GM18519 (cell line): ENCODE measurements around the gene ARHGEF38.
"Not testable (repeated sequence)": the region's sequence is repeated elsewhere in the genome, so short reads cannot be mapped to it uniquely, and the experiment has no call there.

Experiments used
- ATAC-seq: cut with Tn5 transposase; IDR thresholded peaks from one replicate; pipeline ENCODE4 v1.9.1; 2021; ENCODE audit warnings: mild to moderate bottlenecking, moderate library complexity; ENCODE audit not compliant: unreplicated experiment, low FRiP score

ARHGEF38 gene

GRCh38 chr4:105708181-105709080 is 156.0 kb downstream of the ARHGEF38 start, which contains the start of the genes GSTCD and INTS12:
Gene GSTCD (plus strand): TSS chr4:105708784. CDS start chr4:105717614, 8,830 bp downstream.
Gene INTS12 (minus strand): TSS chr4:105708689. CDS start chr4:105700005, 8,684 bp downstream.
- ATAC-seq = peak; percentile 52

- peak; percentile 13 for ATAC-seq
These were observed 156.6 kb downstream of the ARHGEF38 start for GRCh38 chr4:105709081-105709450.

GRCh38 chr4:105710012-105710600 is 157.7 kb downstream of the ARHGEF38 start:
- no peak for ATAC-seq

- ATAC-seq = no peak
These were observed 158.3 kb downstream of the ARHGEF38 start for GRCh38 chr4:105710678-105711077.

GRCh38 chr4:105712766-105713165 is 160.3 kb downstream of the ARHGEF38 start:
- no peak for ATAC-seq

- ATAC-seq = peak; percentile 68
These were observed 161.7 kb downstream of the ARHGEF38 start for GRCh38 chr4:105714071-105714521.

GRCh38 chr4:105714932-105715331 is 162.5 kb downstream of the ARHGEF38 start:
- ATAC-seq = no peak

- no peak for ATAC-seq
These were observed 163.4 kb downstream of the ARHGEF38 start for GRCh38 chr4:105715692-105716278.

- ATAC-seq = no peak
These were observed 166.8 kb downstream of the ARHGEF38 start for GRCh38 chr4:105719204-105719603.

- no peak for ATAC-seq
These were observed 173.2 kb downstream of the ARHGEF38 start for GRCh38 chr4:105725623-105726022.

- not testable (repeated sequence) for ATAC-seq
These were observed 177.5 kb downstream of the ARHGEF38 start for GRCh38 chr4:105729895-105730294.
